Raji (cell line): Measurements from ENCODE around the gene TRIM31.
A peak's percentile ranks its signal among the peaks of the same experiment; 100 is the strongest.

Experiments
- POLR2A ChIP-seq: IDR thresholded peaks from 2 replicates; pipeline ENCODE4 v1.6.1; 2011; ENCODE audit warnings: low read depth, low read length, control low read depth; ENCODE audit not compliant: insufficient read depth

The TRIM31 gene

DNA sequence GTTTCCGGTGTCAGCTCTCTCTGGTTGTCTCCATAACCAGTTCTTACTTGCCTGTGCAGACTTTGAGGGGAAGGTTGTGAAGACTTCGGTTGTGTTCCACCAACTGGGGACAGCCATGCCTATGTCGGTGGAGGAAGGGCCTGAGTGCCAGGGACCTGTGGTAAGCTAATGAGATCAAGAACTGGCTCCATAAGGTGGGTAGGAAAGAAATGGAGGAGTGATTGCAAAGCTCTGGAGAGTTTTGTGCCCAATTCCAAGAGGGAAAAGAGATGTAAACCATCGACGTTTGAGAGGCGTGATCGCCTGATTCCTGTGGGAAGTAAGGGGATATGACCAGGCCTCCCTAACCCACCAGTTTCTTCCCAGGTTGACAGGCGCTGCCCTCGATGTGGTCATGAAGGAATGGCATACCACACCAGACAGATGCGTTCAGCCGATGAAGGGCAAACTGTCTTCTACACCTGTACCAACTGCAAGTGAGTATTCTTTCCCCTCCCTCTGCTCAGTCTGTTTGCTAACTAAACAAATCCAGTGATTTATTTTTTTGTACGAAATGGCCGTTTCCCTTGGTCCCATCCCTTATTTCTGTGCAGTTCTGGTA is 50.9 kb downstream of the TRIM31 start:
- TF ChIP-seq POLR2A = no peak

DNA sequence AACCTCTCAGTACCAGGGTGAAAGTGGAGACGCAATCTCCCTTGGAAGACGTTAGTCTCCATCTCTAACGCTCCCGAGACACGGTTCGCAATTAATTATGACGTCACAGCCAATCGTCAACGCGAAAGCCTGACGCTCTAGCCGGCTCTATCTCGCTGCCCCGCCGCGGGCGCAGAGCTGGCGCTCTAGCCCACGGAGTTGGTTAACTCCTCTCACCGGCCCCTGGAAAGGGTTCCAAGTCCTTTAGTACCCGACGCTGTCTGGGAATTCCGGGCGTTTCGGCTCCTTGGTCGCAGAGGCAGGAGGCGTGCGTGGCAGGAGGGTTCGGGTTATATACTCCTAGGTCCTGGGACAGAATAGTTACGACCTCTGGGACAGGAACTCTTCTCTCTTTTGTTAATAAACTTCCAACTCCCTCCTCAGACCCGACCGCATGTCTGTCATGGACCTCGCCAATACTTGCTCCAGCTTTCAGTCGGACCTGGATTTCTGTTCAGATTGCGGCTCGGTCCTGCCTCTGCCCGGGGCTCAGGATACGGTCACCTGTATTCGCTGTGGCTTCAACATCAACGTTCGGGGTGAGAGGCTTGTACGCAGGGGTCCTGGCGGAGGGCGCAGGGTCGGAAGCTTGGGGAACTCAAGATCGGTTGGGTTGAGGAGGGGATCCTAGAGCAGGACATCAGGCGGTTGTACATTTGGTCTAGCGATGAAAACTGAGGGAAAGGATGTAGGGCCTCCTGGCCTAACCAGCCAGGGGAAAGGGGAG is 51.6 kb downstream of the TRIM31 start, which contains the start of gene POLR1H:
Gene POLR1H, plus strand, starts transcription at position 174 of the 766 bp plus-strand sequence. Its CDS starts 260 bp downstream, at position 434.
- peak; percentile 95 for TF ChIP-seq POLR2A

- no peak for TF ChIP-seq POLR2A
Observed at GRCh38 chr6:30060606-30061091, 52.2 kb downstream of the TRIM31 start.

GRCh38 chr6:30055513-30055912 is 57.4 kb downstream of the TRIM31 start:
- TF ChIP-seq POLR2A = no peak

DNA sequence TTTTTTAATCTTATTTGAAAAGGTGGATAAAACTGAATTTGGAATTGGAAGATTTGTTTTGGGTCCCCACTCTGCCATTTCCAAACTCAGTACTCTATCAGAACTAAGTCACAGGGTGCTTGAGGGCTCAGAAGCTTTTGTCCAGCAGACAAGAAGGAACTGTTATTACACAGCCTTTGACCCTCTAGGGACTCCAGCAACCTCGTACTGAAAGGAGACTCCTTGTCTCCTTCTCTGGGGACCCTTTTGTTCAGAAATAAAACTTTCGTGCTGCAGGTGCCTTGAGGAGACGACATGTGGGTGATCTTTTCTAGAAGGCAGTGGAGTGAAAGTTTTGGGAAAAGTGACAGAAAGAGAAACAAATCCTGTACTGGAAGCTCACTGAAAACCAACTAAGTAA is 59.2 kb downstream of the TRIM31 start:
- TF ChIP-seq POLR2A = no peak
